GM18517 (cell line): ENCODE results near the gene EVL.
"Not testable (repeated sequence)": the region's sequence is repeated elsewhere in the genome, so short reads cannot be mapped to it uniquely, and the experiment has no call there.

Source experiments
- ATAC-seq: cut with Tn5 transposase; IDR thresholded peaks from one replicate; pipeline ENCODE4 v1.9.1; 2021; ENCODE audit warnings: mild to moderate bottlenecking, moderate library complexity; ENCODE audit not compliant: unreplicated experiment

Gene EVL

DNA sequence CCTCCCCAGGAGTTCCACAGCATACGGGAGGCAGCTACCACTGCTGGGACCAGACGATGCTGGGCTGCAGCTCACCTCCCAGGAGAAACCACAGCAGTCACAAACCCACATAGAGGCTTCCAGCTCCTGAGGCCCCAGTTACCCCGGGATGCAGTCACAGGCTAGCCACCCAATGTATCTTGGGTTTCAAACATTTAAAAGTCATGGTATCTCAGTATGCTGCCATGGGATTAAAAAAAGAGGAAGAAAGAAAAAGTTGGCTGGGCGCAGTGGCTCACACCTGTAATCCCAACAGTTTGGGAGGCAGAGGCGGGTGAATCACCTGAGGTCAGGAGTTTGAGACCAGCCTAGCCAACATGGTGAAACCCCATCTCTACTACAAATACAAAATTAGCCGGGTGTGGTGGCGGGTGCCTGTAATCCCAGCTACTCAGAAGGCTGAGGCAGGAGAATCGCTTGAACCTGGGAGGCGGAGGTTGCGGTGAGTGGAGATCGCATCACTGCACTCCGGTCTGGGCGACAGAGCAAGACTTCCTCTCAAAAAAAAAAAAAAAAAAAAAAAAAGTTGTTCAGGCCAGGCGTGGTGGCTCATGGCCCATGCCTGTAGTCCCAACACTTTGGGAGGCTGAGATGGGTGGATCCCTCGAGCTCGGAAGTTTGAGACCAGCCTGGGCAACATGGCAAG is 92.5 kb downstream of the EVL start:
- not testable (repeated sequence) for ATAC-seq

DNA sequence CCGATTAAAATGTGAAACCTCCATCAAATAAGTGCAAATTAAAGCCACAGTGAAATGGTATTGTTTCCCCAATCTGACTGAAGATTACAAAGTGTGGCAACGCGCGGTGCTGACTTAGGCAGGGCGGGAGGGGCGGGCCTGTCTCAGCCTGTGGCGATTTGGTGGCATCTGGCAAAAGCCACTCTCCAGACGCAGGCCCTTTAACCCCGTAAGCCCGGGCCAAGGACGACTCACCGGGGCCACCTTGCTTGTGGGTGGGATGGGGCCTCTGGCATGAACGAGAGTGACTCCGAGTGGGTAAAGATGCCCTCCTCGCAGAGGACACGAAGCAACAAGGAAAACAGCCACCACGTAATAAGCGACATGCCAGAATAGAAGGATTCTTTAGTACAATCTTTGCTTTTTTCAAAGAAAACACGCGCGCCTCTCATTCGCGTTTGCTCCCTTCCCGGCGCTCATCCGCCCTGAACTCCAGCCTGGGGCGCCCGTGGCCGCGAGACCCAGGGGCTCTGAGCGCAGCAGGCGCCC is 93.4 kb downstream of the EVL start:
- ATAC-seq: no peak

GRCh38 chr14:100159094-100159864 is 94.1 kb downstream of the EVL start, which contains the start of gene DEGS2:
TSS of gene DEGS2 (minus strand) at chr14:100159645. CDS start at chr14:100159587, 58 bp downstream.
- no peak for ATAC-seq

DNA sequence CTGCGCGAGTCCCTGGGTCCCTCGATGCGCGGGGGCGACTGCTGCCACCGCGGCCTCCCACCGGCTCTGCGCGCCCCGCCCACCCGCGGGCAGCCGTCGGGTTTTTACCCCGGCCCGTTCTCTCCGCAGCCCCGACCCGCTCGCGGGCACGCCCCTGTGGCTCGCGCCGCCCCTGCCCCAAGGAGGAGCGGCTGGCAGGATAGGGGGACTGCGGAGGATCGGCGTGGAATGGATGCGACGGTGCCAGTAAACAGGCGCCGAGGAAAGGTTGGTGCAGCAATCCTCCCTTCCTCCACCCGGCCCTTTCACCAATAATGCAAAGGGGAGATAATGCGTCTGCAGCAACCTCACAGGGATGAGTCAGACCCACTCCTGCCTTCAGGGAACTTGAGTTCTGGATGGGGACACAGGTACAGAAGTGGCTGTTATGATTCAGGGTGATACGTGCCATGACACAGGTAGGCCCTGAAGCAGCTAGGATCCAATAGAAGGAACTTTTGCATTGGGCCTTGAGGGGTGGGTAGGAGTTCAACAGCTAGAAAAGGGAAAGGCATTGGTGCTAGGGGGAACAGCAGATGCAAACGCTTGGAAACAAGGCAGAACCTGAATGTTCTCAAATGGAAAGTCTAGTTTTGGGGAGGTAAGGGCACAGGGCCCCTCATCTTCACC is 94.8 kb downstream of the EVL start:
- ATAC-seq: no peak

DNA sequence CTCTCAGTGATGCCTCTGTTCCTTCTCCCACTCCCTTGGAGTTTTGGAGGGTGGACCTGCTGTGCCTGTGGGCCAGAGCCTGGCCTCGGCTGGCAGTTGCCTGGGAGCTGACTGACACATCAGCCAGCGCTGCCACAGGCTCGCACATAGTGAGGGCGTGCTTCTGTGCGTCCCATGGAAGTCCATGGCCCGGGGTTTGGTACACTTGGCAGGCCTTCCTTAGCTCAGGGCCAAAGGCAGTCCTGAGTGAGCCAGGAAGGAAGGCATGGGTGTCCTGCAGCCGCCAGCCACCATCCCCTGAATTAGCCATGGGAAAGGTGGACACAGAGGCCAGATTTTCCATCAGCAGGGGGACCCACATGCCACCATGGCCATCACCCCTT is 95.3 kb downstream of the EVL start:
- no peak for ATAC-seq

- no peak for ATAC-seq
Observed at GRCh38 chr14:100165376-100165775, 100.2 kb downstream of the EVL start.

- no peak for ATAC-seq
Observed at GRCh38 chr14:100165831-100166440, 100.7 kb downstream of the EVL start.

DNA sequence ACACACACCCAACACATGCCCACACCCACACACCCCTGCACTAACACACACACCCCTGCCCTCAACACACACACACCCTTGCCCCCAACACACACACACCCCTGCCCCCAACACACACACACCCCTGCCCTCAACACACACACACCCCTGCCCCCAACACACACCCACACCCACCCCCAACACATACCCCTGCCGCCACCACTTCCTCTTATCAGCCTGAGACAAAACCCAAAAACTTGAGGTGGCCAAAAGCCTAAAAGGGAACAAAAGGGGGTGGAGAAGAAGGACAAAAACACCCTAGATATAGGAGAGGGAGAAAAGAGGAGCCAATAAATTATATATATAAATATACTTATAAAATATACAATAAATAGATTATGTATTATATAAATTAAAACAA is 103.3 kb downstream of the EVL start:
- ATAC-seq: no peak

- ATAC-seq: no peak
Observed at GRCh38 chr14:100170880-100171279, 105.7 kb downstream of the EVL start.

- no peak for ATAC-seq
Observed at GRCh38 chr14:100172811-100173210, 107.6 kb downstream of the EVL start.

GRCh38 chr14:100173353-100173752 is 108.1 kb downstream of the EVL start:
- no peak for ATAC-seq

GRCh38 chr14:100176811-100177327 is 111.6 kb downstream of the EVL start:
- ATAC-seq: no peak

DNA sequence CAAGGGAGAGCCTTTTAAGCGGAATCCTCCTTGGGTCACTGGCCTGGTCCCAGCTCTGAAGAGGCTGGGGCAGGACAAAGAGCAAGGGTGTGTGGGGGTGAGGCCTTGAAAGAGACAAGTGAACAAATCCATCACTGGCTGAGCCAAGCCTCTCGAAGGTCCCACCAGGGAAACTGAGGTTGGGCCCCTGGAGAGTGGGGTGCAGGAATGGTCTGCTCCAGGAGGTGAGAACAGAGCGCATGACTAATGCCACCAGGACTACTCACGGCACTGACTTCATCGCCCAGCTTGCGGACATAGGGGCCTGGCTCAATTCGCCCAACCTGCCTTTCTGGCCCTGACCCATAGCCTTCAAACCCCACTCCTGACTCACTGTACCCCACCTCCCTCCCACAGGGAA is 113.5 kb downstream of the EVL start:
- ATAC-seq: no peak

- ATAC-seq: not testable (repeated sequence)
Observed at GRCh38 chr14:100180671-100181070, 115.4 kb downstream of the EVL start.

- not testable (repeated sequence) for ATAC-seq
Observed at GRCh38 chr14:100181876-100182551, 116.8 kb downstream of the EVL start.

GRCh38 chr14:100187247-100187833 is 122.1 kb downstream of the EVL start:
- no peak for ATAC-seq

DNA sequence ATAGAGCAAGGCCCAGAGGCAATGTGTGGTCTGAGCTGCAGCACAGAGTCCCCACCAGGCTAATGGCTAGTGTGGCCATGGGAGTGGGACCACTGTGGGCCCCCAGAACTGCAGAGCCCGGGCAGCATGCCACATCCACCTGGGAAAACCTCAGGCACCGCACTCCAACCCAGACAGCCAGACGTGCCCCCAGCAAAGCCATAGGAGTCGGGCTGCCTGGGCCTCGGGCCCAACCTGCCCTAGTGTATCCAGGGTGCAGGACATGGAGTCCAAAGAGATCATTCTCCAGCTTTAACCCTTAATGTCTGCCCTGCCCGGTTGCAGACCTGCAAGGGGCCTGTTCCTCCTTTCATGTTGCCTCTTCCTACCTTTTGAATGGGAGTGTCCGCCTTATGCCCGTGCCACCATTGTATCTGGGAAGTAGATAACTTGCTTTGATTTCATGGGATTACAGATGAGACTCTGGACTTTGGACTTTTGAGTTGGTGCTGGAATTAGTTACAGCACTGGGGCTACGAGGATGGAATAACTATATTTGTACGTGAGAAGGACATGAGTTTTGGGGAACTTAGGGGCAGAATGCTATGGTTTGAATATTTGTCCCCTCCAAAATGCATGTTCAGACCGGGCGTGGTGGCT is 123.3 kb downstream of the EVL start:
- ATAC-seq: no peak

GRCh38 chr14:100190126-100190525 is 124.9 kb downstream of the EVL start:
- ATAC-seq: no peak

DNA sequence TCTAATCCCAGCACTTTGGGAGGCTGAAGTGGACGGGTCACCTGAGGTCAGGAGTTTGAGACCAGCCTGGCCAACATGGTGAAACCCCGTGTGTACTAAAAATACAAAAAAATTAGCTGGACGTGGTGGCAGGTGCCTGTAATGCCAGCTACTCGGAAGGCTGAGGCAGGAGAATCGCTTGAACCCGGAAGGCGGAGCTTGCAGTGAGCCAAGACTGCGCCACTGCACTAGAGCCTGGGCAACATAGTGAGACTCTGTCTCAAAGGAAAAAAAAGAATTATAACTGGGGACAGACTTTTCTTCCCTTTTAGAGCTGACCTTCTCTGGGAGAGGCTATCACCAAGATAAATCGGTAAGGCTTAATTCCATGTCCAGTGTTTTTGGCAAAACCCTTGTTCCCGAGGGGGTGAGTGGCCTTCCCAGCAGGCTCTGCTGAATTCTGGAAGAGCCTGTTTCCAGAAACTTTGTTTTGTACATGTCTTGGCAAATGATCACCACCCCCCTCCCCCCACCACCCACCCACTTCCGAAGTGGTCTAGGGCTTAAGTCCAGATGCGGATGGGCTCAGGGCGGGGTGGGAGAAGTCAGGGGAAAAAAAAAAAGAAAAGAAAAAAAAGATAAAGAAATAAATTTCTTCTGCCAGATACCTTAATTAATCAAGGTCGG is 126.5 kb downstream of the EVL start:
- ATAC-seq: no peak
